Heart right ventricle (tissue), 16 donors: ENCODE results near the gene SGIP1. TPM values are rescaled to one million over a fixed set of nuclear protein-coding genes. Genes with fewer than 3 reads are reported as not detected.

Experiments
- ATAC-seq, 8 donors: fragments of 200-7000 bp; cut with Tn5 transposase; one replicate each; pipeline ENCODE4 v1.9.1; 2020; ENCODE audit warnings: mild to moderate bottlenecking in 8 of 8, moderate library complexity in 8 of 8, moderate number of reproducible peaks in 1 of 8
- DNase-seq, 2 donors: peaks; one replicate each; pipeline ENCODE4 v3.0.0-alpha.2; 2020
- H3K27ac ChIP-seq, 10 donors: fragments of 200-600 bp; sonication (generic) in 2 of 10; one replicate each; pipeline versions ENCODE4 v1.5.0 to v1.8.0; 2020 to 2022; ENCODE audit warnings: mild to moderate bottlenecking in 3 of 10
- H3K27me3 ChIP-seq, 7 donors: fragments of 200-600 bp; one replicate each; pipeline ENCODE4 v1.8.0; 2021 to 2022; ENCODE audit warnings: mild to moderate bottlenecking in 2 of 7
- H3K36me3 ChIP-seq, 9 donors: fragments of 200-600 bp; sonication (generic) in 1 of 9; one replicate each; pipeline versions ENCODE4 v1.5.0 to v1.8.0; 2020 to 2022; ENCODE audit warnings: mild to moderate bottlenecking in 2 of 9
- H3K4me1 ChIP-seq, 9 donors: fragments of 200-600 bp; sonication (generic) in 1 of 9; one replicate each; pipeline versions ENCODE4 v1.5.0 to v1.8.0; 2020 to 2022; ENCODE audit warnings: mild to moderate bottlenecking in 4 of 9
- H3K4me3 ChIP-seq, 10 donors: fragments of 200-600 bp; sonication (generic) in 2 of 10; one replicate each; pipeline versions ENCODE4 v1.5.0 to v1.8.0; 2020 to 2022; ENCODE audit warnings: mild to moderate bottlenecking in 7 of 10, moderate library complexity in 2 of 10
- H3K9me3 ChIP-seq, 11 donors: fragments of 200-600 bp in 10 of 11; sonication (generic) in 2 of 11; one replicate each; pipeline versions ENCODE4 v1.5.0 to v1.8.0; 2013 to 2022; ENCODE audit warnings: mild to moderate bottlenecking in 2 of 11, control low read depth in 1 of 11, moderate library complexity in 1 of 11
- CTCF ChIP-seq, 9 donors: fragments of 200-600 bp; sonication (generic) in 2 of 9; IDR thresholded peaks; one replicate each; pipeline versions ENCODE4 v1.5.0 to v1.8.0; 2021 to 2022; ENCODE audit warnings: antibody characterized with exemption in 9 of 9, mild to moderate bottlenecking in 5 of 9, moderate library complexity in 1 of 9
- WGBS, 2 donors: extraction: QIAGEN DNeasy Blood & Tissue Kit; methylation state at CpG; one replicate each; pipeline ENCODE4 v1.1.7; 2013; ENCODE audit warnings: inconsistent platforms in 1 of 2; 5-methylcytosine and 5-hydroxymethylcytosine counted together
- intact Hi-C, 10 donors: fragments of 100-400 bp; cut with DNase I; formaldehyde crosslinking; loops; one replicate each; pipeline versions ENCODE4 v1.11.1 to v1.14.2; 2022
- polyA plus RNA-seq, 2 donors: library from polyadenylated mRNA; stranded (reverse); fragments of 200-250 nt; gene quantifications; one replicate each; pipeline ENCODE4 v1.2.3, GENCODE V29; 2013
- total RNA-seq, 10 donors: library from RNA; stranded (reverse); fragmentation: NEBNext Ultra II Directional in 3 of 10; extraction: Animal tissue kit (Norgen Biotek cat#: 25700) in 3 of 10; gene quantifications; one replicate each; pipeline versions ENCODE4 v1.2.1 to v1.2.4, GENCODE V29; 2021 to 2023
- donor health status: Arrhythmogenic right ventricular cardiomyopathy.
- donor health status: ischemic (EF 13 %, LVEDD 7.1; RV severe dilation, severe dysfunction).
- donor health status: healthy with polysubstance abuse.
- donor health status: DM: no; HTN: yes; CAD: no.
- donor health status: DM: no; HTN: no; CAD: no.
- donor health status: ischemic (EF 25% LVEDD 6.9; RV normal size, moderate dysfunction).
- donor health status: ischemic (EF 25% LVEDD 5.7; RV mildly dilated, moderate dysfunction).
- donor health status: healthy.
- donor health status: DM: yes; HTN: yes; CAD: no.
- donor health status: Ischemic cardiomyopathy.
- donor health status: ischemic (EF 35%, LVEDD 5.7; RV mildly dilated, moderate dysfunction).
- donor health status: nonischemic (EF 11% LVEDD 7.7; RV severe dilation, severe dysfunction).
- donor health status: DM: yes; HTN: yes; CAD: no.
- donor health status: PGD.
- donor health status: ischemic (EF 29% LVEDD 5.4; RV normal size, mild dysfunction).
- donor health status: nonischemic (EF 23%, LVEDD 6.1; RV moderate dilation, normal function).

Gene SGIP1
- total and polyA plus RNA-seq, 12 donors = 1.6 to 19.6 (median 4.9) TPM

GRCh38 chr1:66690666-66691381, 156.9 kb downstream of the SGIP1 start:
- Histone ChIP-seq H3K4me1 (peaks cover 0 to 6% (median 0%) of the 10 kb centered on the region in 9 donors), H3K4me3 (no peak overlapping the region), H3K9me3 (no peaks in the 10 kb centered on the region), H3K27me3 (no peaks in the 10 kb centered on the region), H3K27ac (no peak overlapping the region), H3K36me3 (peaks cover 0 to 34% (median 0%) of the 10 kb centered on the region in 9 donors)
- WGBS, 2 donors = 80 to 83% methylated on average over 7 of the region's 7 CpGs
- DNase-seq = no peak
- no peak for TF ChIP-seq CTCF (IDR thresholded peaks at IDR 0.05)
- no peak for ATAC-seq
- intact Hi-C loops = no loop called here

- no peak overlapping the region for H3K27ac ChIP-seq
- WGBS, 2 donors = 80 to 81% methylated on average over 3 of the region's 3 CpGs
- DNase-seq = no peak
- H3K9me3 ChIP-seq = no peaks in the 10 kb centered on the region
- peaks cover 0 to 37% (median 0%) of the 10 kb centered on the region in 9 donors for H3K36me3 ChIP-seq
- intact Hi-C loops = no loop called here
- no peak for ATAC-seq
- peaks cover 0 to 6% (median 0%) of the 10 kb centered on the region in 9 donors for H3K4me1 ChIP-seq
- no peaks in the 10 kb centered on the region for H3K27me3 ChIP-seq
- no peak for TF ChIP-seq CTCF (IDR thresholded peaks at IDR 0.05)
- H3K4me3 ChIP-seq = no peak overlapping the region
Observed at GRCh38 chr1:66692681-66693080, 158.7 kb downstream of the SGIP1 start.

DNA sequence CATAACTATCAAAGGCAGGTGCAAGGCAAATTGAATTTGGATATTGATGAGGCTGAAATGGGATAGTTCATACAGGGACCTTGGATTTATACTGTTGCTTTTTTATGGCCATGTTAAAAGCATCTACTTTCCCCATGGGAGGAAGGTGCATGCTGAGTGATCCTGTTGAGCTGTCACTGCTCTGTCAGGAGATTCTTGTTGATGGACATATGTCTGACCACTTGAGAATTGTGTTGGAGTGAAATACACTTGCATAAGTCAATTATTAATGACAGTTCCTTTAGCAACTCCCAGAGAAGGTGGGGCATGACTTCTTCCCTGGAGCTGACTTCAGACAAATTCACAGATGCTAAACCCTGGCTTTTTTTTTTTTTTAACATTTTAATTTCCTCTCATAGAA, 159.9 kb downstream of the SGIP1 start:
- H3K9me3 ChIP-seq = no peaks in the 10 kb centered on the region
- intact Hi-C loops = no loop called here
- TF ChIP-seq CTCF (IDR thresholded peaks at IDR 0.05) = no peak
- ATAC-seq (no peak), DNase-seq (no peak)
- H3K4me1 ChIP-seq = peaks cover 0 to 6% (median 0%) of the 10 kb centered on the region in 9 donors
- peaks cover 0 to 37% (median 0%) of the 10 kb centered on the region in 9 donors for H3K36me3 ChIP-seq
- no peaks in the 10 kb centered on the region for H3K27me3 ChIP-seq
- H3K27ac ChIP-seq = no peak overlapping the region
- H3K4me3 ChIP-seq = no peak overlapping the region

- intact Hi-C loops = no loop called here
Observed at GRCh38 chr1:66695116-66695515, 161.2 kb downstream of the SGIP1 start.

More at GRCh38 chr1:66695116-66695515, 161.2 kb downstream of the SGIP1 start:
- no peak for ATAC-seq
- DNase-seq = no peak
- Histone ChIP-seq H3K36me3 (peaks cover 0 to 25% (median 0%) of the 10 kb centered on the region in 9 donors), H3K27ac (no peak overlapping the region), H3K4me1 (peaks cover 0 to 6% (median 0%) of the 10 kb centered on the region in 9 donors), H3K9me3 (no peaks in the 10 kb centered on the region), H3K27me3 (no peaks in the 10 kb centered on the region), H3K4me3 (no peak overlapping the region)
- WGBS, 2 donors = 67 to 69% methylated on average over 5 of the region's 5 CpGs
- TF ChIP-seq CTCF (IDR thresholded peaks at IDR 0.05) = no peak
